Esophagus mucosa (tissue), 1 donor: ENCODE results near the gene SLC13A2. TPM values are rescaled to one million over a fixed set of nuclear protein-coding genes. Genes with fewer than 3 reads are reported as not detected.
A peak's percentile ranks its signal among the peaks of the same experiment; 100 is the strongest.

ENCODE experiments used
- ATAC-seq: fragments of 200-7000 bp; cut with Tn5 transposase; one replicate; pipeline ENCODE4 v1.9.1; 2020
- total RNA-seq: library from RNA; stranded (reverse); gene quantifications from one replicate; pipeline ENCODE4 v1.2.4, GENCODE V29; 2023
- donor health status: DM: yes; HTN: yes; CAD: no.

Gene SLC13A2
- total RNA-seq, 1 donor from 2014 or later, result not detected

DNA sequence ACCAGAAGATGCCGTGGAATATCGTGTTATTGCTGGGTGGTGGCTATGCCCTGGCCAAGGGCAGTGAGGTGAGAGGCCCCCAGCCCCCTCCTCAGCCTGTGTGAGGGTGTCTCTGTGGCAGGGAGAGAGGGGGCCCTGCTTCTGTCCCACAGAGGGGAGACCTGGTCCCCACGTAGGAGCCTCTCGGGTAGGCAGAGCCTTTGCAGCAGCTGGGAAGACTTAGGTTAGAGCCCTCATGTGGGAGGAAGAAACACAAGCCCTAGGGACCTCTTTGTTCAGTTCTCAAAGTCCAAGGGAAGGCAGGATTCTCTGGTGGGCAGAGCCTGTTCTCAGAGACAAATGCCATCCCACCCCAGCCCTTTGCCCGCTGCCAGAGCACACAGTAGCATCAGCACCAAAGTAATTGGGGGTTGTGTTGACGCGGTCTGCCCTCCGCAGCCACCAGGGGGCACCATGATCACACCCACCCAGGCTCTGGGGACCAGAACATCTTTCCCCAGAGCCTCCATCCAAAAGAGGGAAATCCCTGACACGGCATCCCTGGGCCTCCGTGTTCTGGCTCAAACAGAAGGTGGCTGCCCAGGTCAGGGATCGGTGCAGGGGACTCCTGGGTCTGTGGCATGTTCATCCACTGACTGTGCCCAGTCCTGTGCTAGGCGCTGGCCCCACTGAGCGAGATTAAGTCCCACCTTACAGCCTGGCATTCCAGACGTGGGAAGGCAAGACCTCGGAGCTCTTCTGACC is 21.2 kb downstream of the SLC13A2 start:
- ATAC-seq, result peak; percentile 73

DNA sequence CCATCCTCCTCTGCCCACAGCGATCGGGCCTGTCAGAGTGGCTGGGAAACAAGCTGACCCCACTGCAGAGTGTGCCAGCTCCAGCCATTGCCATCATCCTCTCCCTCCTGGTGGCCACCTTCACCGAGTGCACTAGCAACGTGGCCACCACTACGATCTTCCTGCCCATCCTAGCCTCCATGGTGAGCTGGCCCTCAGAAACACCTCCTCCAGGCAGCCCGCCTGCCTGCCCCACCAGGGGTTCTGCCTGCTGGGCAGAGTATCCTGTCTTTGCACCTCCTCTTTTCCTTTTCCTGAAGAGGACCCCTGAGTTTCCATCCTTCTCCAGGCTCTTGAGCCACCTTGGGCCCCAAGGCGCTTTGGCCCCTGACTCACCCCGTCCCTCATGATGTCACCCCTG is 22.2 kb downstream of the SLC13A2 start:
- no peak for ATAC-seq

DNA sequence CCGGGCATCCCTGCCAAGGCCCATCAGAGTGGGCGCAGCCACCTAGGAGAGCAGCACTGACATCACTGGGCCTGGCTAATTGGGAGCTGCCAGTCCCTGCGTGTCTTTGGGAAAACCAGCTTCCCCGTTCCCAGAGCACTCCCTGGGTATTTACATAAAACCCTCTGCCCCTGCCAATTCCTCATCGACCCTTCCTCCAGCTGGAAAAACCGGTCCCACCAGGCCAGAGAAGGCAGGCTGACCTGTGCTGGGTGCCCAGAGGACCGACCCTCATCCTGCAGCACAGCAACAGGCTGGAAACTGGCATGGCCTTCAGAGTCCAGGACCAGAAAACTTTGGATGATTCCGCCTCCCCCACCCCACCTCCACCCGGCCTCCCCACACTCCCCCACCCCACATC is 24.5 kb downstream of the SLC13A2 start:
- ATAC-seq, result peak; percentile 25

DNA sequence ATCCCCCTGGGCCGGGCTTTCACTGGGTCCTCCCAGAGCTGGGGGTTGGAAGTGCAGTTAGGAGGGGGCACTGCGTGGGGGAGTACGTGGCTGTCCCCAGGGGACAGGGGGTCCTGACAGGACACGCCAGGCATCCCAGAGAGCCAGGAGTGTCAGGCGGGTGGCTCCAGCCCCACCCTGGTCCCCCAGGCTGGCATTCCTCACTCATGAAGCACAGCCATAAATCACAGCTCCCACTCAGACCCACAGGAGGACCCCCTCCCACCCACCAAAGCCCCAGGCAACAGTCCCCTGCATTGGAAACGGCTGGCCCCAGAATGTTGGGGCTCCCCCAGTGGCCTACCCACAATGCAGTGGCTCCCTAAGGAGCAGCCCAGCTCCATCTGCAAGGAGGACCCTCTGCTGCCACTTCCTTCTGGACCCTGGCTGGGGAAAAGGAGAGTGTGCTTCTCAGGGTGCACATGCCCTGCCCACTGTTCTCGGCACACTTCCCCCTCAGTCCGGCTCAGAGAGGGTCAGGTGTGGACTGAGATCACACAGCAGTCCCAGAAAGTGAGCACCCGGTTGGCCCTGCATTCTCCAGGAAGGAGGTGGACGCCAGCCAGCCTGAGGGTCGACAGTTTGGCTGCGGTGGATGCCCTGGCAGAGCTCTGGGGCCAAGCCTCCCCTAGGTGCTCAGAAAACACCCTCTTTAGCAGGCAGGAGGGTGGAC is 25.4 kb downstream of the SLC13A2 start:
- ATAC-seq, result no peak

DNA sequence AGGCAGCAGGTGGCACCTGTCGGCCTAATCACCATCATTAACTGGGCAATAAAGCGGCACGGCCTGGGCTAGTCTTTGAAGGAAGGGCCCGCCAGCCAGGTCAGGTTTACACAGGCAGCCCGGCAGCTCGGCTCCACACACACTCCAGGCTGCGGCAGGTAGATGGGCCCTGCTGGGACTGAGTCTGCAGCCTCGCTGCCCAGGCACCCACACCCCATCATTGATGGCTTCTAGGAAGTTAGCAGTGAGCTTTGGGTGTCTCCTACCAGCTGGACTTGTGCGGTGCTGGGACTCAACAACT is 25.9 kb downstream of the SLC13A2 start:
- ATAC-seq, result no peak

DNA sequence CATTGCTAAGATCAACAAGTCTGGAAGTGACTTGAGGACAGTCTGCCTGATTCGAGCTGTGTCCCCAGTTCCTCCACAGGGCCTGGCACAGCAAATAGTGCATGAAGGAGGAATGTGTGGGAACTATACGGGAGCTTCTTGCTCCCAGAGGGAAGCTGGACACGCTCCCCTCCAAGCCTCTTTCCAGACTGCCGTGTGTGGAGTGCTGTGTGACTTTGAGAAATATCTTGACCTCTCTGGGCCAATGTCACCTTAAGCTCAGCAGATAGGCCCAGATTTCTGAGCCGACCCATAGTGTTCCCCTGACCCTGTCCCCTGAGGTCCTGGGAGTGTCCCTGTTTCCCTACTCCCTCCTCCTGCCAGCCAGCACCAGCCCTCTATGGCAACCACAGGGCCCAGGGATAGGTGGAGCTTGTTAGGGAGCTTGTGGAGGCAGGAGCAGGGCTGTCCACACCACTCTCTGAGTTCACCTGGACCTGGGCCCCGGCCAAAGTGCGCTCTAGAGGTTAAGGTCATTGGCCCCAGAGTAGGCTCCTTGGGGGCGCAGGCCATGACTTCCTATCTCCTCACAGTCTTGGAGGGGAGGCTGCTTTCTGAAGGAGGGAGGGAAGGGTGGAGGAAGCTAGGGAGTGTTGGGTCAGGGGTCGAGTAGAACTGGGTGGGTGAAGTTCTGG is 26.4 kb downstream of the SLC13A2 start:
- no peak for ATAC-seq

DNA sequence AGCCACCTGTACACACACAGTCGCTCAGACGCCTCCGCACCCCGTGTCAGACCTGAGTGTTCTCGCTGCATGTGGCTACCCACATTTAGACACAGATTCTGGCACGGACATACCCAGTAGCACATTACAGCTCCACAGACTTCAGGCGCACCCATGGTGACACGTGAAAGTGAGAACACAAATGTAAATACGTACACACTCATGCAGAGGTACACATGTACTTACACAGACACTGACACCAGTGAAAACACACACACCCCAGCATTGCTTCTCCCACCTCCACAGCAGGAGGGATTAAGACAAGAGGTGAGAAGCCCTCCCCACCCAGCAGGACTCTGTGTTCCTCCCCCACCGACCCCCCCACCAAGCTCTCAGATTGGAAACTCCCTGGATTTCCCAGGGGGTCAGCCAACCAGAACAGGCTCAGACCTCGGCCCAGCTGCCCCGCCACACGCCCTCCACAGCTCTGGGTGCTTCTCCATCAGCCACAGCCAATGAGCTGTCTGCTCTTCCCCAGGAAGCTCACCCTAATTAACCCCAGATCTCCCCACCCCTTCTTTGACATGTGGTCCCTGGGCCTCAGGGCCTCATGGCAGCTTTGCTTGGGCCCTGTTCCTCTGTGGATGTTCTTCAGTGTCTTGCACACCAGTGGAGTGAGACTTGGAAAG is 27.4 kb downstream of the SLC13A2 start:
- ATAC-seq, result no peak

DNA sequence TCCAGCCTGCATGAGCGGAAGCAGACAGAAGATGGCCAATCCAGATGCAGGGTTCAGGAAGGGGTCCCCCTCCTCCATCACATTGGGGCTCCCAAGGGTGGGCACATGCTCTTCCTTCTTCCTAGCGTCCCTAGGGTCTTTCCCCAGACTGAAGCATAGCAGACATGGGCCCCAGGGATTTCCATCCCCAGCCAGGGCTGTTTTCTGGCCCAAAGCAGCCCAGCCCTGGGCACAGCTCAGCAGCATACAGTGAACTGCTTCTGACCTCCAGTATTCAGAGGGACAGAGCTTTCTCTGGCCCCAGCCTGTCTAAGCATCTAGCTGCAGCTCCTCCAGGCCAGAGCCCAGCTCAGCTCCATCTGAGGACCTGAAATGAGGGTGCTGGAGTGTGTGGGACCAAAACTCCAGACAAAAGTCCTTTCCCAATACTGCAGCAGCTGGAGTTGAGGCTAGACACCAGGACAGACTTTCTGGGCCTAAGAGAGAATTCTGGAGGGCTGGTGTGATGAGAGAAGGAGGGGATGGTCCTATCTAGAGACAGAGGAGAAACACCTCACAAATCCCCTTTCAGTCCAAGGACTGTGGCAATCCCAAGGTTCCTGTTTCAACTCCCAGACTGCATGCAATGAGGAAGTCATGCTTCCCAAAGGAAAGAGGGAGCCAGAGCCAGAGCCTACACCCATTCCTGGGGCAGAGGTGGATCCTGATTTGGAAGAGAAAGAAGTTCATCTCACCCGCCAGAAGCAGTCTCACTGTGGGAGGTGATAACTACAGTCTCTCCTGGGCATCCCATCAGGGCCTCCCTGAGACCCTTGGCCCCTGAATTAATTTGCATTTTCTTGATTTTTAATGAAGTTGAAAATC is 28.2 kb downstream of the SLC13A2 start:
- no peak for ATAC-seq

DNA sequence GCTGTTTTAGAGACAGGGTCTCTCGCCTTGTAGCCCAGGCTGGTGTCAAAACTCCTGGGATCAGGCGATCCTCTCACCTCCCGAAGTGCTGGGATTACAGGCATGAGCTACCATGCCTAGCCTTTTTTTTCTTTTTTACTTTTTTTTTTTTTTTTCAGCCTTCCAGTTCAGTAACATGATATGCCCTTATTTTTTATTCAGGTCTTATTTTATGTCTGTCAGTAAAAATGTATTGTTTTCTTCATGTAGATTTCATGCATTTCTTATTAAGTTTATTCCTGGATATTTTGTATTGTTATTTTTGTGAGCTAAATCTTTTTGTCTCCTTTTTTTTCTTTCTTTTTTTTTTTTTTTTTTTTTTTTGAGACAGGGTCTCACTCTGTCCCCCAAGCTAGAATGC is 30.0 kb downstream of the SLC13A2 start:
- no peak for ATAC-seq

DNA sequence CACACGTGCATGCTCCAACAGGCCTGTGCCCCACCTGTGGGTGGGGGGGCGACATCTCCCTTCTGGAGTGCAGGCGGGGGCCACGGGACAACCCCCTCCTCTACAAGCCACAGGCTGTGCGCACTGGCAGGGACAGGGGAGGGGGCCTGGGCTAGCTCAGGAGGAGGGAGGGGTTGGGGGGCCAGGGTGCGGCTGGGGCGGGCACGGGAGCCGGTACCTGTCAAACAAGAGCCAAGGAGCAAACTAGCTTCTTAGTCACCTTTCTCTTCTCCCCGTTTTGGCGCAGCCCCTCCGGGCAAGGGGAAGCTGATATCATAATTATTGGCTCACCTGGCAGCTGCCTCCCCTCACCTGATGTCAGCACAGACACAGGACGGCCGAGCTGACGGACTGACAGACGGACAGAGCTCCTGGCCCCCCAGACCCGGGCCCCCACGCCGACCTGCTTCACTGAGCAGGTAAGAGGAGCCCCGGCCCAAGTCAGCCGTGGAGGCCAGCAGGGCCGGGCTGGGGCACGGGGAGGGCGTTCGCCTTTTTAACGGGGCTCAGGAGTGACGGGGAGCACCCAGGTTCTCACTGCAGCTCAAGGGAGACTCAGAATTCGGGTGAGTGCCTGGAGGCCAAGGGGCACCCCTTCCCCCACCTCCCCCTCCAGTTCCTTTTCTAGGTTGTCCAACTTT is 32.7 kb downstream of the SLC13A2 start, which contains the start of gene FOXN1:
Gene FOXN1 (plus strand): TSS at position 363 of the 680 bp plus-strand sequence. CDS start 17,622 bp downstream, outside the sequence.
- peak; percentile 62 for ATAC-seq

DNA sequence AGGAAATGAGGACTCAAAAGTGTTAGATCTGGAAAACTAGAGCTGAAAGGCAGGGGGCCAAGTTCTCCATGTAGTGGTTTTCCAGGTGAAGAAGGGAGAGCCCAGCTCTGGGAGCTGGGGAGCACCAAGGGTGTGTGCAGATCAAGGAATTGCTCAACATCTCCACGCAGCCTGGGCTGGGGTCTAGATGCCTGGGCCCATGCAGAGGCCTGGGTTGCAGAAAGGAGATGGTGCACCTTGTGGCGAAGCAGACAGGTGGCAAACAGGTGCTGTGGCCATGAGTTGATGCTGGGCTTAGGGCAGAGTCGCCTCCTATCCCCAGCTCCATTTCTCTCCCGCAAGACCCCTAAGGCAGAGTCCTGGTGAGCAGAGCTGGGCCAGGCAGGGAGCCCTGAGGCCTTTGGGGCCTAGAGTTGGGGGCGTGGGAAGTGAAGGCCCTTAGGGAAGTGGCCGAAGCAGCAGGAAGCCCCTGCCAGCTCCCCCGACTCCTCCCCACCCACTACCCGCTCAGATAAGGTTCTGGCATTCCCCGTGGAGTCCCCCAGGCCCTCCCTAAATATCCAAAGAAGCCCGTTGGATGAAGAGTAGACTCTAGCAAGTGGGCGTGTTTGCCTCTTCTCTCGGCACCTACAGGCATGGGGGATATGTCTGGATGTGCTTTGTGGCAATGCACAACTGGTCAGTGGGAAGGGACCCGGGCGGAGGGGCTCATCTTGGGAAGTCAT is 33.5 kb downstream of the SLC13A2 start:
- ATAC-seq, result peak; percentile 32

DNA sequence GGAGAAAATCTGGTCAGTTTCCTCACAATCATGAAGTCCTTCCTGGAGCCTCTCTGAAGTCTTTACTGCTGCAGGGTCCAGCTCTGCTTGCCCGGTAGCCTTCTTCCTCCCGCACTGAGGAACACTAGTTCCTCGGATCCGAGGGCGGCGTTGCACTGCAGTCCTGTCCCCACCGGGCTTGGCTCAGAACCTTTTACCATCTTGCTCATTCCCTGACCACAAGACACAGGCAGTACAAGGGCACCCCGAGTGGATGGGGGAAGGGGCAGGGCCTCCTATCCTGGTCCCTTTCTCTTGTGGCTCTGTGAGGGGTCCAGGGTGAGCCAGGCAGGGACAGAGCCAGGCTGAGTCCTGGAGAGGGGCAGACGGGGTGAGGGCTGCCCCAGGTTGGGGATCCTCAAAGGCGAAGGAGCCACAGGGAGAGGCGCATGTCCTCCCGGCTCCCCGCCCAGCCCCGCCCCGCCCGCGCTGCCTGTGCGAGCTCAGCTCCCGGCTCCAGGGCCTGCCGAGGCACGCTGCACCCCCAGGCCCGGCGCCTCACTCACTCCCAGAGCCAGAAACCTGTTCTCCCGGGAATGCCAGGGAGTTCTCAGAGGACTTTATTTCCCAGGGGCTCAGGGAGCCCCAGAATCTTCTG is 34.2 kb downstream of the SLC13A2 start:
- ATAC-seq, result peak; percentile 84

DNA sequence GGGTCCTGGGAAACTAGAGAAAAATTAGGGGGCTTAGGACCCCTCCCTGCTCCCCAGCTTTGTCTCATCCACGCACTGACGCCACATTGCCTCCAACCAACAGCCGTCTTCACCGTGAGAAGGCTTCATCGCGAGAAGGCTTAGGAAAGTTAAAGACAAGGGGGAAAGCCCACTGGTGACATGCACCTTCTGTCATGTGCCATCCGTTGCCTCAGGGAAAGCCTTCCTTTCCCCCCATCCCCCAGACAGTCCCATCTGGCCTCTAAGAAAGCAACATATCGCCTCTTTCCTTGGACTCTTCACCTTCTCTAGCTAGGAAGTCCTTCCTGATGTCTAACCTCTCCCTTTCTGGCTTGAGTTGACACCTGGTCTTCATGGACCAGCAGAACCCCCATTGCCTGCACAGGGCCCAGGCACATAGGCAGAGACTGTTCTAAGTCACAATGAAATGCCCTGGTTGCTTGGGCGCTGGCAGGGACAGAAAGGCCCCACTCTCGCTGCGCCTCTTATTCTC is 34.8 kb downstream of the SLC13A2 start:
- ATAC-seq, result no peak

DNA sequence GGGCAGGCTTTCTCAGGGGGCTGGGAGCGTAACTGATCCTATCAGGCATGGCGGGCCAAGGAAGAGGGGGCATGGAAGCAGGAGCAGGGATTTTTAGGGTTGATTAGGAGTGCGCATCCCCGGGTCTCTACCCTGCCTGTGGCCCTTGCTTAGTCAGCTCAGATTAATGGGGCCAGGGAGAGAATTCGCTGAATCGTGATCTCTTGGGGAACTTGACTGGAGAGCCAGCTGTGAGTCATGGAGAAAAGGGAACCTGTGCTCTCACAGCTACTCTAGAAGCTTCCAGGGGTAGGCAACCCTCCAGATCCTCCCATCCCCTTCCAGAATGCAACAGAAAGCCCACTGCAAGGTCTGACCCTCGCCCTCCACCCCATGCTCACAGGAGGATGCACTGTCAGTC is 36.3 kb downstream of the SLC13A2 start:
- ATAC-seq, result no peak

DNA sequence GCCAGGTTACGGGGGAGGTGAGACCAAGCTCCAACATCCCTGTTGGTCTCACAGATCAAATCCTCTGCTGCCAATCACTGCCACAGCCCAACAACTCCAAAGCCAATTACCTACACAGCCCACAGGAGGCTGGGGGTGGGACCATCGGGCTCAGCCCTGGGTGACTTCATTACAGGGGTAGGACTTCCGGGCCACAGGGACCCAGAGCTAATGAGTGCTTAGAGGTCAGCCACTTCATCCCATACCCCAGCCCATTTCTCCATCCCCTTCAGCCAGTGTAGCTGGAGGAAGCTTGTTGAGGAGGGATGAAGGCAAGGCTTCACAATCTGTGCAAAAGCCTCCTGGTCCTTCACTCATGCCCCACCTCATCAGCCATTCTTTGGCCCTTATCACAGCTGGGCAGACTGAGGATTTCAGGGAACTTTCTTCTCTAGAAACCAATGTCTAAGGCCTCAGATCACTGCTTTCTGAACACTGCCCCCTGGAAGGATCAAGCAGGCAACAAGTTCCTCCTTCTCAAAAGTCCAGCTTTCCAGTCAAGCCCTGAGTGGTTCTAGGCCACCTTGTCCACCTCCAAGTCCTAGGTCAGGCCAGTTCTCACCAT is 38.5 kb downstream of the SLC13A2 start:
- no peak for ATAC-seq

DNA sequence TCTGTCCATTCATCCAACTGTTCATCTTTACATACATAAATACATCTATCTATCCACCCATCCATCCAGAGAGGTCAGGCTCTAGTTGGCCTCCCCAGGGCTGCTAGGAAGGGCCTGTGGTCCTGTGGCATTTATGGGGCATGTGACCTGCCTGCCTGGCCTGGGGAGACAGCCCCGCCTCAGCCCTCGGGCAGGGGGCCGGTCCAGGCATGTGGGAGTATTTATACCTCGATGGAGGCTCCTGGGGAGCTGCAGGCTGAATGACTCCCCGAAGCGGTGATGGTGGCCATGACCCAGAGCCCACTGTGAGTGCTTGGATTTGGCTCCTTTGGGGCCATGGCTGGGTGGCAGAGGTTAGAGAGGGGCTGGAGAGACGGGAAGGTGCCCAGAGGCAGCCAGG is 40.0 kb downstream of the SLC13A2 start:
- no peak for ATAC-seq

DNA sequence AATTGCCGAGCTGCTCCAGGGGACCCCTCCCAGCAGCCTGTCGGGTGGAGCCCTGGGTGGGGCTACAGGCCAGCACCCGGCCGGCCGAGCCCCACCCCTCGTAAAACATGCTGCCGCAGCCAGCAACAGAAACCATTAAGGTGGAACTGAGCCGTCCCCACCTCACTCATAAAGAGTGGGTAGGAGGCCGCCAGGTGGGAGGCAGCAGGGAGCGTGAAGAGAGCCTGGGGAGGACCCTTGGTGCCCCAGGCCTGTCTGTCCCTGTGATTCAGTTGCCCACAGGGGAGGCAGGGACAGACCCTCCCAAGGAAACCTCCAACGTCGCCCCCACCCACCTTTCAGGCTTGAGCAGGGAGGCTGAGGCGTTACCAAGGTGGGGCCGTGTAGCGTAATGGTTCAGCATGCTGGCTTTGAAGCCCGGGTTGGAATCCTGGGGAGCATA is 41.1 kb downstream of the SLC13A2 start:
- peak; percentile 66 for ATAC-seq

DNA sequence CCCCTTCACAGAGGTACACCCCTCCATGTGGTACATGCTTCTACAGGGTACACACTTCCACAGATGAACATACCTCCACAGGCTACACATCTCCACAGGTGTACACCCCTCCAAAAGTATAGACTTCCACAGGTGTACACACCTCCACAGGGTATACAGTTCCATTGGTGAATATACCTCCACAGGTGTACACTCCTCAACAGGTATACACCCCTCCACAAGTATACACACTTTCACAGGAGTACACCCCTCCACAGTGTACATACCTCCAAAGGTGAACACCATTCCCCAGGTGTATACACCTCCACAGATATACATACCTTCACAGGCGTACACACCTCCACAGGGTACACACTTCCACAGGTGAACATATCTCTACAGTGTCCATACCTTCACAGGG is 42.1 kb downstream of the SLC13A2 start:
- peak; percentile 17 for ATAC-seq

DNA sequence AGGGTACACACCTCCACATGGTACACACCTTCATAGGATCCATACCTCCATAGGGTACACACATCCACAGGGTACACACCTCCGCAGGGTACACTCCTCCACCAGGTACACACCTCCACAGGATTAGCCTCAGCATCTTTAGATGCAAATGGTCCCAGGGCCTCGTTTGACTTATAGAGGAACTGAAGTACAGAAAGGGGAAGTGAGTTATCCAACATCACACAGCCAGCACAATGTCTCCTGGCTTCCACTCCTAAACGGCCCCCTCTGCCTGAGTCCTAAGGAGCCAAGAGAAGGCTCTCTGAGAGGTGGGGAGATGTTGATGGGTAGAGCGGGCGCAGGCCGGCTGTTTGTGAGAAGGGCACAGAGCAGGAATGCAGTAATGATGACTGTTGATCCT is 44.7 kb downstream of the SLC13A2 start:
- no peak for ATAC-seq

DNA sequence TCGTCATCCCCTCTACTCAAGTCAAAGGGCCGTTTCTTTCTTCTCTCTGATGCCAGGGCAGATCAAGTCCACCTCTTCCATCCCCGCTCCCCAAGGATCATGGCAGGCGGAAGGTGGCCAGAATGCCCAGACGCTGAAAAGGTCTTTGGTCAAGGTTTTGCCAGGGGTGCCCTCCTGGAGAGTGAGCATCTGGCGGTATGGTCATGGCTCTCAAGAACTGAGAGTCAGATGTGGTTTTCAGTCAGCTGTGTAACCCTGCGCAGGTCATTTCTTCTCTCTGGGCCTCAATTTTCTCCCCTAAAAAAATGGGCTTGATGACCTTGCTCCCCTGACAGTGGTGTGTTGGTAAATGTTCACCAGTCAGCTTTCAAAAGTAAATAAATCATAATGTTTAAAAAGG is 45.1 kb downstream of the SLC13A2 start:
- no peak for ATAC-seq
